Measurements from ENCODE around the gene MYL12B.

Gene MYL12B

GRCh38 chr18:3236470-3236869 lies 25.5 kb upstream of the MYL12B start:
- peak; percentile 92 for DNase-seq

- no peak for DNase-seq
Observed at GRCh38 chr18:3238742-3239141, 23.2 kb upstream of the MYL12B start.

GRCh38 chr18:3245185-3245564 lies 16.8 kb upstream of the MYL12B start:
- DNase-seq, result no peak

- DNase-seq, result peak; percentile 99
Observed at GRCh38 chr18:3245853-3246634, 15.9 kb upstream of the MYL12B start.

GRCh38 chr18:3246635-3247239 lies 15.2 kb upstream of the MYL12B start:
- peak; percentile 84 for DNase-seq

GRCh38 chr18:3247240-3248061 lies 14.5 kb upstream of the MYL12B start, which contains the start of gene MYL12A:
Gene MYL12A, plus strand, starts transcription at chr18:3247801. Its CDS starts 5,447 bp downstream, at chr18:3253248.
- DNase-seq, result peak; percentile 100

GRCh38 chr18:3248062-3248657 lies 13.8 kb upstream of the MYL12B start:
- peak; percentile 85 for DNase-seq

GRCh38 chr18:3248658-3249359 lies 13.1 kb upstream of the MYL12B start:
- DNase-seq, result peak; percentile 42

GRCh38 chr18:3250237-3251107 lies 11.5 kb upstream of the MYL12B start:
- DNase-seq, result no peak

GRCh38 chr18:3251249-3251962 lies 10.5 kb upstream of the MYL12B start:
- no peak for DNase-seq

- no peak for DNase-seq
Observed at GRCh38 chr18:3251963-3252277, 10.0 kb upstream of the MYL12B start.

- DNase-seq, result no peak
Observed at GRCh38 chr18:3252843-3253242, 9.1 kb upstream of the MYL12B start.

- DNase-seq, result no peak
Observed at GRCh38 chr18:3254725-3255124, 7.2 kb upstream of the MYL12B start.

- DNase-seq, result peak; percentile 55
Observed at GRCh38 chr18:3255611-3256165, 6.2 kb upstream of the MYL12B start.

GRCh38 chr18:3256693-3257626 lies 5.0 kb upstream of the MYL12B start:
- DNase-seq, result peak; percentile 83

- DNase-seq, result no peak
Observed at GRCh38 chr18:3257627-3258120, 4.3 kb upstream of the MYL12B start.

- DNase-seq, result peak; percentile 63
Observed at GRCh38 chr18:3260995-3261372, 949 bp upstream of the MYL12B start.

- peak; percentile 90 for DNase-seq
Observed at GRCh38 chr18:3262234-3263131, 550 bp downstream of the MYL12B start.

All from DMS53 (cell line).